CD4-positive, alpha-beta T cell treated with Interleukin-17A for 4 hours (primary cell): Measurements from ENCODE around the gene VAV2.

Experiments
- DNase-seq: peaks from one replicate; pipeline ENCODE4 v3.0.0-alpha.2; 2020; ENCODE audit warnings: mixed read lengths

Gene VAV2

GRCh38 chr9:133979921-133980863, 11.9 kb downstream of the VAV2 start:
- no peak for DNase-seq

DNA sequence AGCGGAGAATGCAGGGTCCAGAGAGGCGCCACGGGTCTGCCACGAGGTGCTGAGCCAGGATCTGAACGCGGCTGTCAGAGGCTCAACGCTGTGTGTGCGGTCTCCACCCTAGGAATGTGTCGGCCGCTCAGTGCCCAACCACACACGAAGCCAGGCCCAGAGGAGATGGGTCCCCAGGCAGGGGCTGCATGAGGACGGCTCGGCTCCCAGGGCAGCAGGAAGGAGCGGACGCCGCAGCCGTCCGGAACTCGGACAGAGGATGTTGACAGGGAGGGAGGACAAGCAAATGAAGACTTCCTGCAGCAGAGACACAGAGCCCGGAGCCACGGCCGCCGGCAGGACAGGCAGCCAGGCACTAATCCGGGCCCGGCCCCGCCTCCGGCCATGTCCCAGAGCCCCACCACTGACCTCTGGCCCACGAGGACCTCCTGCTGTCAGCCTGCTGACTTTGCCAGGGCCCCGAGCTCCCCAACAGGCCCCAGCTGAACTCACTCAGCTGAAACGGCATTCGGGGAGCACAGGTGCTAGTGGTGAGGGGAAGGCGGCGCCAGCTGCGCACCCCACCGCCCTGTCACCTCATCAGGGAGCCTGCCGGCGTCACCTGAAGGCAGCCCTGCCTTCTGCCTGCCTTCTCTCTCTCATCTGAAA, 12.7 kb downstream of the VAV2 start:
- no peak for DNase-seq

DNA sequence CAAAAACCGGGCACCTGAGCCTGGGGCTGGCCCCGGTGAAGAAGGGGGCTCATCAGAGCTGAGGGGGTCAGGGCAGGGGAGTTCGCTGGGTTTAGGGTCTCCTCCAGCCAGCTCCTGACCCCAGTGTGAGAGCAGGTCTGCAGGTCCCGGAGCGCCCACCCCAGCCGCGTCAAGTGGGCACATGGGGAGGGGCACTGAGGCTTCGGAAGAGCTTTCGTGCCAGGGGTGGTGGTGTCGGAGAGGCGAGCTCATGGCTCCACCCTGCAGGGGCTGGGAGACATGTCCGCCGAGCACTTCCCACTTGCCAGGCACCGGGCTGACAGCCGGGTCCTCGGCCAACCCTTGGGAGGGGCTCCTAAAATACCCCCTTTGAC, 13.2 kb downstream of the VAV2 start:
- no peak for DNase-seq

DNA sequence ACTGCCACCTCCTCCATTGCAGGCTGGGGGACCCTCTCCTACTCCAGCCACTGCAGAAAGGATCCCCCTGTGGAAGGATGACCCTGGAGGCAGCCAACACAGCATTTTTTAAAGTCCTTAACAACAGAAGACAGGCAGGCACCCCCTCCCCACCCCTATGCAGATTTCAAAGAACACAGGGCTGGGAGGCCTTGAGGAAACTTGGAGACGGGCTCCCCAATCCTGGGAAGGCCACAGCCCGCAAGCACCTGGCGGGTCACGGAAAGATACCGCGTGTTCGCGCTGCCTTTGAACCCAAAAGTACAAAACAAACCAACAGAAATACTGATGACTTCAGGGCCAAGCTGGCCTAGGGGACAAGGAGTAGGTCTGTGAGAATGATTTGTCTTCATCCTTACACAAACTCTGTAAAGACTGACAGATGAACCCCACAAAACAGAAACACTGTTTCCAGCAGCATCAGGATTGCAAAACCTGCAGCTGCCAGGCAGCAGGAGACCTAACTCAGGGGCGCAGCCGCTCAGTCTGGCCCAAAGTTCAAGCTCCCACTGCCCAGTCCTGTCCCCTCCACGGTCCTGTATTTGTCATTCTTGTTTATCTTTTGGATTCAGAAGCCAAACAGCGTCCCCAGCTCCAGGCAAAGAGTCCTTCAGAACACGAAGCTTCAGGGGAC, 13.8 kb downstream of the VAV2 start:
- DNase-seq, result no peak

DNA sequence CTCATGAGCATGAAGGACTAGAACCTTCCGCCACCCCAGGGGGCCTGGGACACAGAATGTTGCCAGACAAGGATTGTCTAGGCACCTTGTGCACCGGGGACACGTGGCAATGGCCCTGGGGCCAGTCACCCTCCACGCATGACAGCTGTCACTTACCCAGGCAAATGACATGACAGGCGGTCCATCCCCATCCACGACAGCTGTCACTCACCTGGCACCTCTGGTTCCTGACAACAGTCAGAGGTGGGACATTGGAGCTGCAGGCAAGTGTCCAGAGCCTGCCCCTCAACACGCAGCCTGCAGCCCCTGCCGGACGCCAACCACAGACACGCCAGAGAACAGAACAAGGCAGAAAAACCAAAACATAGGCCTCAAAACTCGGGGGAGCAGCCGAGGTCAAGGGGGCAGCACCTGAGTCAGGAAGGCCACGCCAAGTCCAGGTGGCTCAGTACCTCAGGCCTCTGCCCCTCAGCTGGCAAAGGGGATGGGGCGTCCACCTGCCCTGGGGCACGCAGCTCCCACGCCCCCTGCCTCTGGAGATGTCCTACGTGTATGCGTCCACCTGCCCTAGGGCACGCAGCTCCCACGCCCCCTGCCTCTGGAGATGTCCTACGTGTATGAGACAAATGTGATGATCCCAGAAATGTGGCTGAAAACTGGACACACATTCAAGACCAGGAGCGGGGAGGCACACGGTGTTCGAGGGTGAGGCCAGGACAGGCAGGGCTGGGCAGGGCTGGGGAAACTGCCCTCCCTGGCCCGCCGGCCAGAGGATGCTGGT, 14.5 kb downstream of the VAV2 start:
- no peak for DNase-seq

GRCh38 chr9:133976887-133977286, 15.2 kb downstream of the VAV2 start:
- no peak for DNase-seq

DNA sequence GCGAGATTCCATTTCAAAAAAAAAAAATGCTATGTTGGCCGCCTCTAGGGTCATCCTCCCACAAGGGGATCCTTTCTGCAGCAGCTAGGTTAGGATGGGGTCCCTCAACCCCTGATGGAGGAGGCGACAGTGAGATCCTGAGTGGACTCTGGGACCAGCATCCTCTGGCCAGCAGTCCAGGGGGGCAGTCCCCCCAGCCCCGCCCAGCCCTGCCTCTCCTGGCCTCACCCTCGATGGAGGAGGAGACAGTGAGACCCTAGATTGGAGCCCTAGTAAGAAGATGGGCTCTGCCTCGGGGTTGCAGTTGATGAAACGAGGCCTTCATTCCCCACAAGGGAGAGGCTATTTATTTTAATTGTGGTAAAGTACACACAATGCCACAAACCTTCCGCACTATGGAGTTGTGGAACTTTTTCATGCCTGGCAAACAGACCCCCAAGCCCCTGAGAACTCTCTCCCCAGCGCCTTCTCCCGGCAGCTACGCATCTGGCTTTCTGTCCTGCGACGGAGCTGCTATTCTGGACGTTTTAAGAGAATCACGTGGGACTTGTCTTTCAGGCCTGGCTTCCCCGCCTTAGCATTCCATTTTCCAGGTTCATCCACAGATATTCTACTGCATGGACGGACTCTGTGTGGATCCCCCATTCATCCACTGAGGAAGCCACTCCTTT, 15.8 kb downstream of the VAV2 start:
- DNase-seq, result no peak

DNA sequence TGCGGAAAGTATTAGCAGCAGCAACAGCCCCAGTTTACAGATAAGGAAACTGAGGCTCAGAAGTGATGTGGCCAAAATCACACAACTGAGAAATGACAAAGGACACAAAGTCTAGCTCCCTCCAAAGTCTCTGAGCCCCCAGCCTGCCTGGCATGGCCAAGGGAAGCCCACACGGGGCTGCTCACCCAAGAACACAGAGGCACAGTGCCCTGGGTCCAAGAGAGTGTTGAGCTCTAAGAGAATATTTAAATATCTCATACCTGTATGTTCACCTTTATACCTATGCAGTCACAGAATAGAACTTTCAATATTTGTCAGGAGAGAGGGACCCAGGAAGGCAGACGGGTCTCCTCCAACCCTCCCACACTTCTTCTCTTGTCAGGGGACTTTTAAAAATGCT, 16.6 kb downstream of the VAV2 start:
- no peak for DNase-seq

DNA sequence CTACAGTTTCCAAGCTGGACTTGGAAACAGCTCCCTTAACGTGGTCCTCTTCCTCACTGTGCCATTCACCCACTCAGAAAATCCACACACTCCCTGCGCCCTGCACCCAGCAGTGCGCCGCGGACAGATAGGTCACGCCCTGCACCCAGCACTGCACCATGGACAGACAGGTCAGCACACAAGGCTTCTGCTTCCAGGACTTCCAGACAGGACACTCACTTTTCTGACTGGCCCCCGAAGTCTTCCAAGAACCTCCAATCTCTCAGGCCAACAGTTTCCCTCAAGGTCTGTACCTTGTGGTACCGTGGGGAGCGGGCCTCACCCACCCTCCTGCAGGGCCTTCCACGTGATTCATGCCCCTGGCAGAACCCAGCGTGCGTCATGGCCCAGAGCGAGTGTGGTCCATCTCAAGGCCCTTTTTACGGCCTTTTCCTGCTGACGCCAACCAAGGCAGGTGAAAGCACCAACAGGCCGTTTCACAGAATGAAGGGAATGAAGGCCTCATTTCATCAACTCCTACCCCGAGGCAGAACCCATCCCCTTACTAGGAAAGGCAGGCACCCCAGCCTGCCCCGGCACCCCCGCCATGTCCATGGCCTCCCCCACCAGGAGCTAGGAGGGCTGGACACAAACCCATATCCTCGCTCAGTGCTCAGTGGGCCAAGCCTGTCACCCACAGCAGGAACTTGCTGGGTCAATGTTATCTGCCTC, 17.3 kb downstream of the VAV2 start:
- no peak for DNase-seq

DNA sequence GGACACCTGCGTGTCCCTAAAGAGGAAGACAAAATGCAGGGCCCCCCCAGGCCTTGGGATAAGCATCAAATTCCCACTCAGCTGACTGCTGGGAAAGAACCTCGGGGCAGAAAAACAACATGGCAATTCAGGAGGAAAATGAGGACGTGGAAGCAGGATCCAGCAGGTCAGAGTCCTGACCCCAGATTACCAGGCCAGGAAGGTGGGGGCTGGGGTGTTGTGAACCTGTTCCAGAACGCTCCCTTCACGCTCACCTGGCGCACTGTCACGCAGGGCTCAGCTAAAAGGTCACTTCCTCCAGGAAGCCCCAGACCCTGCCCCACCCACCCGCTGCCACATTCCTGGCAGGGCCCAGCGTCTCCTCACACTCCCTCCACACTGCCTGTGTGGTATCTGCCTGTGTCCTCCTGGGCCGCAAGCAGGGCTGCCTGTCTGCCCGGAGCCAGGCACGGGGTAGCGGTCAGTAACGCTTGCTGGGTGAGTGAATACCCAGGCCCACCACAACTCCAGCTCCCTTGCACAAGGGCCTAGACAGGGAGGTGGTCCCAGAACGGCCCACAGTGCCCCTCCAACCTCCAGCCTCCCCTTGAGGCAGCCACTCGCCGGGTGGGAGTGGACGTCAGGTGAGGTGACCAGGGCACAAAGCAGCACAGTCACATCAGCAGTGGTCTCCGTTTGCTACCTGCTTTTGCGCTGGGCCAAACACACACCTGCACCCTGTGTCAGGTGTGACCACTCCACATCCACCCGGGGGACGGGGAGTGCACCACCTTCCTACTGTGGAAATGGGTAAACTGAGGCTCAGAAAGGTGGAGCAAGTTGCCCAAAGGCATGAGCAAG, 18.1 kb downstream of the VAV2 start:
- no peak for DNase-seq

DNA sequence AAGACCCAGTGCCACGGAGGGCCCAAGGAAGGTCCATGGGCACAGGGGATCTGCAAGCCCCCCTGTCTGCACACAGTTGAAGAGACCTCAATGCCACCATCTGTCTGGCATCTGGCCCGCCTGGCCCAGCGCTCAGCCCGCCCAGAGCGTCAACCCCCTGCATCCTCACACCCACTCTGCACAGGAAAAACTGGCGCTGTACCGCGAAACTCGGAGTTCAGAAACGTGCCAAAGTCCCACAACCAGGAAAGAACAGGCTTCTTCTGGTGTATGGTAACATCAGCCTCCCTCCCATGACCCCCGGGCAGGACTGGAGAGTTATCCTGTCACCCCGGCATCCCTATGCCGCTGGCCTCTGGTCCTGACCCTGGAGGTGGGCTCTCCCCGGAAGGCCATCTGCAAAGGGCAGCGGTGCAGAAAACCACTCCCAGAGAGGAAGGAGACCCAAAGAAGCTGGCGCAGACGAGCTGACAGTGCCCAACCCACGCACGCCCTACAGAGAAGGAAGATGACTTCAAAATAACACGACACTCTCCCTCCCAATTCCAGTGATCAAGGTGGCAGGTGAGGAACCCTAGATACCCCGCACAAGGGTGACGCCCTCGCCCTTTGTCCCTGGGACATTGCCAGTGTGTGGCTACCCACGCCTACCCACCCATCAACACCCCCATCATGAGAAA, 18.9 kb downstream of the VAV2 start:
- no peak for DNase-seq

DNA sequence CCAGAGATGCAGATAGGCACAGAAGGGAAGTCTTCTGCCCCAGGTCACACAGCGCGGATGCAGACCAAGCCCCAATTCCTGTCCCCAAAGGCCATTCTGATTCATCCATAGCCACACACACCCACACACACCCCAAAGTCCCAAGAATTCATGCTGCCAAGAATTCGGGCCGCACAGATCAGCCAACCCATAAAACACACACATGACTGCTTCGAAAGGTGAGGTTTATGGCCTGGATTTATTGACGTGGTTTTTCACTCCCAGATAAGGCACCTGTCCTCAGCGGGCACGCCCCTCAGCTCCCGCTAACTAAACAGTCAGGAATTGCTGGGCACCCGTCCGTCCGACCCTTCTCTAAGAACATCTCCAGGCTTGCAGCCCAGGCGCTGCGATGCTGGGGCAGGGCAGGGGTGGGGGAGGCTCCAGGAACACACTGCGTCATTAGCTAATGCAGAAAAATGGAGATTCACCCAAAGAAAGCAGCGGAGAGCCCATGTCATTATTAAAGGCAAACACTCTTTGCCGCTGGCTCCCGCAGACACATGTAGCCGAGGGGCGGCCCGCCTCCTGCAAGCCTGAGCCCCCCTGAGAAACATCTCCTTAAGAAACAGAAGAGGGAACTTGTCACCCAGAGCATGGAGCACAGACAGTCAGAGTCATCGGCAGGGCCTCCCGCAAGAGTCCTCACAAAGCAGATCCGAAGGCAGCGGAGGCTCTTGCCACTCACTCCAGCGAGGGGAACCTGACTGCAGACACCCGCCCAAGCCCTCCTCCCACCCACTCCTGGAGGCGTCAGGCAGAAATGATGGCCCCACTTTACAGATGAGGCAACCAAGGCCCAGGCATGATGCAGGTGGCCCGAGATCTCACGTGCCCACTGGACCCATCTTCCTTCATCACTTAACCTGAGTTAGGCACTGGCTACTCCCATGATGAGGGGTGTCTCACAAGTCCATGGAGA, 19.9 kb downstream of the VAV2 start:
- DNase-seq, result no peak

GRCh38 chr9:133971121-133971951, 20.8 kb downstream of the VAV2 start:
- no peak for DNase-seq

DNA sequence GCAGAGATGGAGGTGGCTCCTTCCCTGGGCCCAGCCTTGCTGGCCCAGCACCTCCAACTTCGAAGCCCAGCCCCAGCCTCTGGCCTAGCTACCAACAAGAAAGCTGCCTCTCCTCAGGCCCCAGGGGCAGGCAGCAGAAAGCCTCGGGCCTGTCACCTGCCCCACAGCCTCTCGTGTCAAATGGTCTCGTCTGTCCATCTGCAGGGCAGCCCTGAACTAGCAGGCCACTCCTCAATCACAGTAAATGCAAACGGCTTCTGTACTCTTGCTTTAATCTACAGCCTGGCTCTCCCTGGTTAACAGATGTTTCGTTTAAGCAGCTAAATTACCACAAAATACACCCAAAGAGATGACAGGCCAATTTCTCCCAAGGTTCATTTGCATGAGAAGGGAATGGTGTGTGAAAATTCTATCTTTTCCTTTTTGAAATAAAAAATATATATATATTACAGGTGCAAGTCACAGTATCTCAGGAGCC, 21.5 kb downstream of the VAV2 start:
- DNase-seq, result no peak

- DNase-seq, result no peak
Observed at GRCh38 chr9:133969681-133970580, 22.2 kb downstream of the VAV2 start.

DNA sequence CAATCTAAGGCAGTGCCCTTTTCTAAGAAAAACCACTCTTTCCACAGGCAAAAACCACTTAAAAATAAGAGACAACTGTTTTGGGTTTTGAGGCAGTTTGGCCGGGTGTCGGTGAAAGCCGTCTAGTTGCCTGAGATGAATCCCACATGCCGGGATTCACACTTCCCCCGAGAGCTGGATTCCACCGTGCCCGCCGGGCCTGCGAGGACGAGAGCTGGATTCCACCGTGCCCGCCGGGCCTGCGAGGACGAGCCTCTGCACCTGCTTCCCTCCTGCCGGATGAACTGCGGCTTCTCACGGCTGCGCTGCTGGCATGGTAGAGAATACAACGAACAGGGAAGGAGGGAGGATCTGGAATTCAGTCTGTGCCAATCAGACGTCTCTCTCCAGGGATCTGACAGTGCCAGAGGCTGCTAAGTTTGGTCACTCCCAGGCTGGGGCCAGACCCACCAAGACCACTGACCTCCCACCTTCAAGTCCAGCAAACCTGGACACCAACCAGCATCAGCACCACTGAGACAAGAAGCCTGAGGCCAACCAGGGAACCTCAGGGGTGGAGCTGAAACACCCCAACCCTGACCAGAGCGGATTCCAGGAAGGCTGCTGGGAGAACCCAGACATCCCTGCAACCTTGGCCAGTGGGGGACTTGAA, 23.0 kb downstream of the VAV2 start:
- DNase-seq, result no peak
